Glutamatergic neuron (in vitro differentiated cells): ENCODE results near the gene PLK3. TPM values are rescaled to one million over a fixed set of nuclear protein-coding genes. Genes with fewer than 3 reads are reported as not detected.

Source experiments
- DNase-seq: peaks from one replicate; pipeline ENCODE4 v3.0.0; 2022
- H3K27ac Mint-ChIP-seq: one replicate; pipeline ENCODE4 v1.8.0; 2020; ENCODE audit warnings: mild to moderate bottlenecking, mixed read lengths, inconsistent platforms; ENCODE audit not compliant: unreplicated experiment
- H3K27me3 Mint-ChIP-seq: one replicate; pipeline ENCODE4 v1.8.0; 2020; ENCODE audit warnings: mild to moderate bottlenecking, moderate library complexity, mixed read lengths, inconsistent platforms; ENCODE audit not compliant: unreplicated experiment
- H3K36me3 Mint-ChIP-seq: one replicate; pipeline ENCODE4 v1.8.0; 2020; ENCODE audit warnings: mild to moderate bottlenecking, mixed read lengths, inconsistent platforms; ENCODE audit not compliant: unreplicated experiment
- H3K4me1 Mint-ChIP-seq: one replicate; pipeline ENCODE4 v1.8.0; 2020; ENCODE audit warnings: mild to moderate bottlenecking, low read depth, mixed read lengths, inconsistent platforms; ENCODE audit not compliant: unreplicated experiment
- H3K4me3 Mint-ChIP-seq: one replicate; pipeline ENCODE4 v1.8.0; 2020; ENCODE audit warnings: mild to moderate bottlenecking, mixed read lengths, inconsistent platforms; ENCODE audit not compliant: unreplicated experiment
- H3K9me3 Mint-ChIP-seq: one replicate; pipeline ENCODE4 v1.8.0; 2020; ENCODE audit warnings: mild to moderate bottlenecking, moderate library complexity, mixed read lengths, inconsistent platforms; ENCODE audit not compliant: unreplicated experiment
- total RNA-seq: library from RNA; stranded (reverse); fragmentation: NEBNext Ultra II Directional; extraction: Animal tissue kit (Norgen Biotek cat#: 25700); gene quantifications from one replicate; pipeline ENCODE4 v1.2.1, GENCODE V29; 2021; ENCODE audit not compliant: unreplicated experiment
- TF ChIP-seq, protein P1 (sequence below): fragments of 200-600 bp; sonication (generic); IDR thresholded peaks from one replicate; pipeline ENCODE4 v1.5.0; 2021; ENCODE audit not compliant: partially characterized antibody, unreplicated experiment

PLK3 gene
- total RNA-seq, 1 donor from 2014 or later: 89.3 TPM

- Mint-ChIP-seq H3K4me1 (peaks cover 15% of the 10 kb centered on the region), H3K27me3 (peaks cover 2% of the 10 kb centered on the region), H3K4me3 (peak within 1 kb of the TSS; percentile 93), H3K36me3 (peaks cover 5% of the 10 kb centered on the region), H3K9me3 (peaks cover 6% of the 10 kb centered on the region), H3K27ac (peak within 1 kb of the TSS; percentile 62)
- DNase-seq: peak; percentile 95
- TF ChIP-seq, protein P1, sequence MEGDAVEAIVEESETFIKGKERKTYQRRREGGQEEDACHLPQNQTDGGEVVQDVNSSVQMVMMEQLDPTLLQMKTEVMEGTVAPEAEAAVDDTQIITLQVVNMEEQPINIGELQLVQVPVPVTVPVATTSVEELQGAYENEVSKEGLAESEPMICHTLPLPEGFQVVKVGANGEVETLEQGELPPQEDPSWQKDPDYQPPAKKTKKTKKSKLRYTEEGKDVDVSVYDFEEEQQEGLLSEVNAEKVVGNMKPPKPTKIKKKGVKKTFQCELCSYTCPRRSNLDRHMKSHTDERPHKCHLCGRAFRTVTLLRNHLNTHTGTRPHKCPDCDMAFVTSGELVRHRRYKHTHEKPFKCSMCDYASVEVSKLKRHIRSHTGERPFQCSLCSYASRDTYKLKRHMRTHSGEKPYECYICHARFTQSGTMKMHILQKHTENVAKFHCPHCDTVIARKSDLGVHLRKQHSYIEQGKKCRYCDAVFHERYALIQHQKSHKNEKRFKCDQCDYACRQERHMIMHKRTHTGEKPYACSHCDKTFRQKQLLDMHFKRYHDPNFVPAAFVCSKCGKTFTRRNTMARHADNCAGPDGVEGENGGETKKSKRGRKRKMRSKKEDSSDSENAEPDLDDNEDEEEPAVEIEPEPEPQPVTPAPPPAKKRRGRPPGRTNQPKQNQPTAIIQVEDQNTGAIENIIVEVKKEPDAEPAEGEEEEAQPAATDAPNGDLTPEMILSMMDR: no peak
These were observed 42.9 kb downstream of the PLK3 start, which contains the start of gene PTCH2 for GRCh38 chr1:44842862-44843655. Gene PTCH2 (minus strand): TSS chr1:44843253. CDS start chr1:44842932, 321 bp downstream.

DNA sequence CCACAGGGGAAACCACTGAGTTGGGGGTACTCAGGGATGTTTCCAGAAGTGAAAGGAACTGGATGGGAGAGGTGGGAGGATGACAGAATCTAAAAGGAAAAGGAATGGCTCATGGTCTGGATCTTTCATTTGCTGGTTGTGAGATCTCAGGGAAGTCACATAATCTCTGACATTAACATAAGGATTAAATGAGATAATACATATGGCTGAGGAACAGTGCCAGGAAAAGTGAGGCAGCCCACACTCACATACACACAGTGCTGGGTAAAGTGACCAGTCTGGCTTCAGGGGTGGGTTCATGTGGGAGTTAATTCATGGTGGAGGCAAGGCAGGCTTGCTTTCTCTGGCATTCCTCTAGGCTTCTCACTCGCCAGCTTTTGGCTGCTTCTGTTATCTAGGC is 46.8 kb downstream of the PLK3 start:
- H3K4me3 Mint-ChIP-seq: no peak overlapping the region
- DNase-seq: no peak
- H3K9me3 Mint-ChIP-seq: peaks cover 1% of the 10 kb centered on the region
- no peak overlapping the region for H3K27ac Mint-ChIP-seq
- H3K36me3 Mint-ChIP-seq: no peaks in the 10 kb centered on the region
- H3K27me3 Mint-ChIP-seq: peaks cover 6% of the 10 kb centered on the region
- peaks cover 4% of the 10 kb centered on the region for H3K4me1 Mint-ChIP-seq
- TF ChIP-seq, protein P1: no peak

DNA sequence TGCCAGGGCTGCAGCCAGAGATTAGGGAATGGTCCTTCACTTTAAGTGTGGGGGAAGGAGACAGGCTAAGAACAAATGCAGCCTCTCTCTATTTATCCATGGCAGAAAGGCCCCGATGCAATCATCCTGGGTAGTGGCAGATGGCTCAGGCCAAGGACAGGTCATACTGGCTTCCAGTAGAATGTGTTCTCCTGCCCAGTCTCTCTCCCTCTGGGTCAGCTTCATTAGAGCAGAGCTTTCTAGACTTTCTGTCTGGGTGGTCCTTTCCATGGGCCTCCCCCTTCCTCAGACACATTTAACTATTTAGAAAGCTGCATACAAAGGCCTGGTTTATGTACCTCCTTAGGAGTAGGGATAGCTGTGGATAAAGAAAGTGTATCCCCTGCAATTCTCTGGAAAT is 47.7 kb downstream of the PLK3 start:
- Mint-ChIP-seq H3K9me3 (peaks cover 3% of the 10 kb centered on the region), H3K4me3 (no peak overlapping the region), H3K27me3 (peaks cover 6% of the 10 kb centered on the region), H3K27ac (no peak overlapping the region), H3K4me1 (peaks cover 4% of the 10 kb centered on the region), H3K36me3 (peaks cover 3% of the 10 kb centered on the region)
- TF ChIP-seq, protein P1: no peak
- no peak for DNase-seq

DNA sequence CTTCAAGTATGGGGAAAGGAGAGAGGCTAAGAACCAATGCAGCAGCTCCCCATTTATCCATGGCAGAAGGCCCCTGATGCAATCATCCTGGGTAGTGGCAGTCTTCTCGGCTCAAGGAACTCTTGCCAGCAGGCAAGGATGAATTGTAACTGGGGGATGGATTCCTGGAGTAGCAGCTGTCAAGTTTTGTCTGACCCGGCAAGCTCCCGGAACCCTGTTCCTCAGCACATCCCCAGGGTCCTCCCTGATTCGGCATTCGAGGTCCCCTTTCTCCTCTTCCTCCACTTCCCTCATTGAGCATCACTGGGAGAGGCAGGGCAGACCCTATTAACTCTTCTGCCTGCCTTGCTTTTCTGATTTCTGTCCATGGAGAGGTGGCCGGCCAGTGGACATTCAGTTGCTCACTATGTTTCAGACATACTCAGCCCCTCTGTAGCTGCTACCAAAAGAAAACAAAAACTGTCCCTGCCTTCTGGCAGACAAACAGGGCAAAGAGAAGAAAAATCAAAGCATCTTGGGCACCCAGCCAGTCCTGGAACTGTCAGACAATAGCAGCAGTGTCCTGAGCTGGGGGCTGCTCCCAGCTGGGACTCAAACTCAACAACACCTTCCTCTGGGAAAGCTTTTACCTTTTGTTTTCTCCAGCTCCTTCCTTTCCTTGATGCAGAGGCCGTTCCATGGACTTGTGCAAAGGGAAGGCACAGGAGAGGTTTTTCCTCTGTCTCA is 48.4 kb downstream of the PLK3 start:
- no peak for DNase-seq
- Mint-ChIP-seq H3K27ac (peak overlapping the region; percentile 29), H3K27me3 (peaks cover 6% of the 10 kb centered on the region), H3K36me3 (peaks cover 4% of the 10 kb centered on the region), H3K4me1 (peaks cover 4% of the 10 kb centered on the region), H3K9me3 (peaks cover 4% of the 10 kb centered on the region), H3K4me3 (no peak overlapping the region)
- TF ChIP-seq, protein P1: no peak
